Inferior parietal cortex (tissue), 1 donor: Measurements from ENCODE around the gene MYOZ1.
"Not testable (repeated sequence)": the region's sequence is repeated elsewhere in the genome, so short reads cannot be mapped to it uniquely, and the experiment has no call there.

Experiments
- DNase-seq: peaks from one replicate; pipeline ENCODE4 v3.0.0-alpha.2; 2016; ENCODE audit errors: extremely low spot score

Gene MYOZ1, protein sequence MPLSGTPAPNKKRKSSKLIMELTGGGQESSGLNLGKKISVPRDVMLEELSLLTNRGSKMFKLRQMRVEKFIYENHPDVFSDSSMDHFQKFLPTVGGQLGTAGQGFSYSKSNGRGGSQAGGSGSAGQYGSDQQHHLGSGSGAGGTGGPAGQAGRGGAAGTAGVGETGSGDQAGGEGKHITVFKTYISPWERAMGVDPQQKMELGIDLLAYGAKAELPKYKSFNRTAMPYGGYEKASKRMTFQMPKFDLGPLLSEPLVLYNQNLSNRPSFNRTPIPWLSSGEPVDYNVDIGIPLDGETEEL

DNA sequence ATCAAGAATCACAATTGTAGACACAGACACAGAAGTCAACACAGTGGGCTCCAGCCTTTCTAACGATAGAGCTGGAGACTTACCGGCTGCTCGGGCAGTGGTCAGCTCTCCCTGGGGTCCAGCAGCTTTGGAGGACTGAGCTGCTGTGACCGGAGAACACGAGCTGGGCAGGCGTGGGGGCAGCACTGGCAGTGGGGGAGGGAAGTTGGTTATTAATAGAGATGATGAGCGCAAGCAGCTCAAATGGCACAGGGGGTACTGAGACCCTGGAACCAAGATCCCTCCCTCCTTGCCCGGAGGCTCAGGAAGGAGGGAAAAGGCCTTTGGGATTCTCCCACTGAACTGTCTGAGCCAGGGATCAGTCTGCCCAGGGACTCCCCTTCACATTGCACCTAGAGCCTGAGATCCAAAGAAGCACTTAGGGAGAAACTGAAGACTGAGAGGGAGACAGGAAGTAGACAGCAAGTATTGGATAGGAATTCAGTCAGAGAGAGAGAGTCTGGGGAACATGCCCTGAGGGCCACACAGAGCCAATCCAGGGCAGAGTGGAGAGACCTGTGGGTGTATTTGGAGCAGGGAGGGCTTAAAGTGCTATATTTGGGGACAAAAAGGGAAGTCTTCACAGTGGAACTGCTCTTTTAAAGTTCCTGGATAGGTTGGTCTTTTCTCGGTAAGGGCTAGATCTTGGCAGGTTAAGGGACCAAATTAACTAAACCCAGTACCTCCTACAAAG is at the start of gene MYOZ1:
TSS of gene MYOZ1 (minus strand) at position 147 of the 733 bp plus-strand sequence. CDS start 1,457 bp downstream, outside the sequence.
- no peak for DNase-seq

DNA sequence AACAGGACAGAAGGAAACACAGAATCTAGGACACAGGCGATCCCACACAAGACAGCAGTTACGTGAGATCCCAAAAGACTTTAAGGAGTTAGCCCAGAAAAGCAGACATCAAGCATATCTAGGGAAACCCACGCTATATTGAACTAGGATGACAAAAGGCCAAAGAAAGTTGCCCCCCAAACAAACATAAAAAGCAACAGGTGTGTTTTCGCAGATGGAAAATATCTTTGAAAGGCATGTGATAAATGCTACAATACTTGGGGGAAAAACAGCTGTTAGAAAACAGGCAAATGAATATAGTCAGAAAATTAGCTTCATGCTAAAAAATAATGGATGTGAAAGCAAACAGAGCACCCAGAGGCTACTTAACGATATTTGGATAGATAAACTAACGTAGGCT is 49.5 kb upstream of the MYOZ1 start:
- not testable (repeated sequence) for DNase-seq

DNA sequence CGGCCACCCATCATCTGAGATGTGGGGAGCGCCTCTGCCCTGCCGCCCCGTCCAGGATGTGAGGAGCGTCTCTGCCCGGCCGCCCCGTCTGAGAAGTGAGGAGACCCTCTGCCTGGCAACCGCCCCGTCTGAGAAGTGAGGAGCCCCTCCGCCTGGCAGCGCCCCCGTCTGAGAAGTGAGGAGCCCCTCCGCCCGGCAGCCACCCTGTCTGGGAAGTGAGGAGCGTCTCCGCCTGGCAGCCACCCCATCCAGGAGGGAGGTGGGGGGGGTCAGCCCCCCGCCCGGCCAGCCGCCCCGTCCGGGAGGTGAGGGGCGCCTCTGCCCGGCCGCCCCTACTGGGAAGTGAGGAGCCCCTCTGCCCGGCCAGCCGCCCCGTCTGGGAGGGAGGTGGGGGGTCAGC is 48.3 kb upstream of the MYOZ1 start:
- DNase-seq = not testable (repeated sequence)

DNA sequence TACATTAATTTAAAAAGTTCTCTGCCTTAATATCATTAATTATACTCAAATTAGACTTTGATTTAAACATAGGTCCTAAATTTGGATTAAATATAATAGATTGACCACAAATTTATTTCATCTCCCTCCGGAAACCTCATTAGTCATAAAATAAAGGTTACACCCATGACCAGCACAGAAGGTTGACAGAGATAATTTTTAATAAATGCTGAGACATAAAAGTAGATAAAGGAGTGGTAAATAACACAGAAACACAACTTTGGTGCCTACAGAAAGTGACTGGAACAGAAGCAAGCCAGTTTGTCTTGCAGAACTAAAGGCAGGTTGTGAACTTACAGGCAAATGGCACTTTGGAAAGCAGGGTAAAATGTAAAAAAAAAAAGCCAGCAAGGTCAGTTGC is 46.4 kb upstream of the MYOZ1 start:
- not testable (repeated sequence) for DNase-seq

DNA sequence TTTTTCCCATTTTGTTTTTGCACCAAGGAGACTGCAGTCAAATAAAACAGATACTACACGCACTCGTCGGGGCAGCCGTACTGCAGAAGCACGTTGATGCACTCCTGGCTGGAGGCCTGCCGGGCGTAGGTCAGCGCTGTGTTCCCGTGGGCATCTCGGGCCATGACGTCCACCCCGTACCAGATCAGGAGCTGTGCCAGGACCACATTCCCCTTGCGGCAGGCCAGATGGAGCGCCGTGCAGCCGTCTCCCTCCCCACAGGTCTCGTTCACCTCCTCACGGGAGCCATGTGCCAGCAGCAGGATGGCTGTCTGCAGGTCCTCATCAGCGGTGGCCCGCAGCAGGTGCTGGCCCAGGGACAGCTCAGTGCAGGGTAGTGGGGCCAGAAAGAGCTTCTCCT is 33.3 kb upstream of the MYOZ1 start:
- DNase-seq = not testable (repeated sequence)

DNA sequence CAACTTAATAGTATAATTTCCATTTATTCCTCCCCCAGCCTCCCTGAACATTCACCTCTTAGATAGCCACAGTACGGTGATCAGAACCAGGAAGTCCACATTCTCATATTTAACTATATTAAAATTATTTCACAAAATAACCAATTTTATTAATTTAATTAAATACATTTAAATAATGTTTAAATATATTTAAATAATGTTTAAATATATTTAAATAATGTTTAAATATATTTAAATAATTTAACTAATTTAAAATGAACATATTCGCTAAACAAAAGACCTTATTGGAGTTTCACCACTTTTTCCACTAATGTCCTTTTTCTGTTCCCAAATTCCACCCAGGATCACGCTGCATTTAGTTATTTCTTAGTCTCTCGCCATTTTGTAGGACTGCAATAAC is 27.1 kb upstream of the MYOZ1 start:
- not testable (repeated sequence) for DNase-seq

DNA sequence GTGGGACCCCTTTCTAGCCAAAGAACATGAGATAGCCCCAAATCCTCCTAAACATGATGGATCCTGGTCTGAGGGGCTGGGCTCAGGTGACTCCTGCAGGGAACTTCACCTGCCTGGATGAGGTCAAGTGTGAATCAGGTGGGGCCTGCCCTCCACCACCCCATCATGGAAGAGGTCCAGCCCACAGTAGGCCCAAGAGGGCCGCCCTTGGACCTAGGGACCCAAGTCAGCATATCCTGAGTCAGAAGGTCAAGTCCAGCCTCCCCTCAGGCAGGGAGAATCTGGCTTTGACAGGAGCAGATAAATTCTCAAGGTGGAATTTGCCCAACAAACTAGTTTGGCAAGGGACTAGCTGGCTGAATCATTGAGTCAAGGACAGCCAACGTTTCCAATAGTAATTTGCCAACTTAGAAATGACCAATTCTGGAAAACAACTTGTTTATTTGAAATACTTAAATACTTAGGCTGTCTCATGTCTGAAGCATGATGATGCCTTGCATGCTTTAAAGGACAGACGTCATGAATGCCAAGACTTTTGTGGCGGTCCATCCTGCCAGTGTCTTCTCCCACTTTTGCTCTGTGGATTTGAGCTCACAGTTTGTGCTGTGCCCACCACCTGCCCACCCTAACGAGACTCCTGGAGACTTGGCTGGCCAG is 25.0 kb upstream of the MYOZ1 start:
- DNase-seq = not testable (repeated sequence)

DNA sequence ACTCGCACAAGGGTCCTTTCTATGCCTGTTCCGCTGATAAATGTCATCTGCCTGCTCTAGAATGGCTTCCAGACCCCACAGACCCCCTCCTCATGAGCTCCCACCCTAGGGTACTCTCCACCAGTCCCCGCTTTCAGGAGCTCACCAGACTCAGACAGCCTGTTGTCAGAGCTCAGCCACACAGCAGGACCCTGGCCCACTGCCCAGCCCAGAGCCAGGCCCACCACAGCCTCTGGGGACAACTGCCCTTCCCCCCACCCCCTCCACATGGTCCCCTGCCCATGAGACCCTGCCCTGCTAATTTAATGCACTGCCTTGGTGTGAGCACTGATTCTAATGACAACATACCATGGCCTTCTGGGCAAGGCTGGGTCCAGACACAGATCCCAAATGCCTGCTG is 24.3 kb upstream of the MYOZ1 start:
- DNase-seq = not testable (repeated sequence)

DNA sequence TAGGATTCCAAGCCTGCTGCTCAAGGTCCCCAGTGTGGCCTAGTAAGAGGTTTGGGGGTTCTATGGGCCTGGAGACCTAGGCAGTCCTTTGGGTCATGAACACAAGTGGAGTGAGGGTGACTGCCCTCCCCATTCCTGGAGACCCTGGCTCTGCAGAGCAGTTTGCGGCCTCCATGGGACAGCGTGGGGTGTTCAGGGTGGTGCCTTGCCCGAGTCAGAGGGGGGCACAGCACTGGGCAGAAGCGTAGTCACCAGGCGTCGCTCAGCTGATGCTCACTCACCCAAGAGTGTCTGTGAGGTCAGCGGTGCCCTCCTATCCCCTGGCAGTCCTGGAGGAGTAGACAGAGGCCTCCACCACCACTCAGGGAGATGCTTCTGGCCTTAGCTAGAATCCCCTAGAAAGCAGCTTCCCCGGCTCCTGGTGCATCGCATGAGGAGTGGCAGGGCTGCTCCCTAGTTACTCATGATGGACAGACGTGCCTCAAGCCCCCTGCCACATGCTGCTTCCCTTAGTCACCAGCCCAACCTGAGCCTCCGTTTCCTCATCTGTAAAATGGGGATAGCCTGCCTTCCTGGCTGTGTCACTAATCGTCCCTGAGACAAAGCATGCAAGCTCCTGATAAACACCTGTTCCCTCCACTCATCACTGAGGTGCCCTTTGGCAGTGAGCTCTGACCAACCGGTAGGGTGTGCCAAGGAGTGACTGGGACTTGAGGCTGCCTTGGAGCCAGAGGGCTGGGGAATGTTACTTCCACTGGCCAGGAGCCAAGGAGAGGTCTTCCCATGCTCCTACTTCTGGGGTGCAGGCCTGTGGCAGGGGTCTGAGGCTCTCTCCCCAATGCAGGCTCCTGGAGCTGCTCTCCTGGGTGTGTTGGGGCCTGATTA is 23.1 kb upstream of the MYOZ1 start:
- DNase-seq = not testable (repeated sequence)

DNA sequence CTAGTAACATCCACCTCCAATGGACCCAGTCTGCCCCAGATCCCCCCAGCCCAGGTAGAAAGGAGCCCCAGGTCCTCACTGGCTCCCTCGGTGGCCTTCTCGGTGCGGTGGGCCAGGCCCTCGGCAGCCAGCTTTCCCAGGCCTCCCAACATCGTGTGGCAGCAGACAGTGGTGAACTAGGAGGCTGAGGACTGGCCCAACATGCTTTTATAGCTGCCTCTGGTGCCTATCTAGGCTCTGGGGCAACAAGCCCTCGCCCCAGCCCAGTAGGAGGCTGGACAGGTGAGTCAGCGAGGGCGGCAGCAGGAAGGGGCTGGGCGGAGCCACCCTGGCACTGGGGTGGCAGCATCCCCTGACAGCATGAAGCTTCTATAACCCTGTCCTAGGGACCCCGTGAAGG is 22.3 kb upstream of the MYOZ1 start:
- not testable (repeated sequence) for DNase-seq

DNA sequence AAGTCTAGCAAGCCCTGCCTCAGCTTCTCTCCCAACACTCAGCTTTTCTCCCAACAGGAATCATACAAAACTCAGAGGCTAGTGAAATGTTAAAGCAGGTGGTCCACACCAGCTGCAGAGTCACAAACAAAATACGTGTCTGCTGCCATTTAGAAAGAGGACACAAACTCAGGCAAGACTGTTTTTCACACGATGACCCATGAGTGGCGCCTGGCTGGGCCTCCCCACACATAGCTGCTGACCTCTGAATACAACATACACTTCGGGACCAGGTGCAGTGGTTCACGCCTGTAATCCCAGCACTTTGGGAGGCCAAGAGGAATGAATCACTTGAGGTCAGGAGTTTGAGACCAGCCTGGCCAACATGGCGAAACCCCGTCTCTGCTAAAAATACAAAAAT is 21.4 kb upstream of the MYOZ1 start:
- DNase-seq = not testable (repeated sequence)

DNA sequence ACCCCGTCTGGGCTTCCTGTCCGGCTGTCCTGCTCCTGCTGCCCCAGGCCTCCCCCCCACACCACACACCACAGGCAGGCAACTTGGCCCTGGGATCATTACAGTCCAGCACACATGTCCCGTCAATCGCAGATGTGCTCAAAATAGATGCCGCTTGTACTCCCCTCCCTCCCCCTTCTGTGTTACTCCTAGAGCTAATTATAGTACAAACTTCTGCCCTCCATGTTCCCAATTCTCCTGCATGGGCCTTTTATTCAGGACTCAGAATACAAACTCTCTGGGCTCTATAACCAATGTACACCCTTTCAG is 14.7 kb upstream of the MYOZ1 start, which contains the start of gene SYNPO2L:
TSS of gene SYNPO2L (minus strand) at position 40 of the 309 bp plus-strand sequence. CDS start 107 bp downstream, outside the sequence.
- no peak for DNase-seq

DNA sequence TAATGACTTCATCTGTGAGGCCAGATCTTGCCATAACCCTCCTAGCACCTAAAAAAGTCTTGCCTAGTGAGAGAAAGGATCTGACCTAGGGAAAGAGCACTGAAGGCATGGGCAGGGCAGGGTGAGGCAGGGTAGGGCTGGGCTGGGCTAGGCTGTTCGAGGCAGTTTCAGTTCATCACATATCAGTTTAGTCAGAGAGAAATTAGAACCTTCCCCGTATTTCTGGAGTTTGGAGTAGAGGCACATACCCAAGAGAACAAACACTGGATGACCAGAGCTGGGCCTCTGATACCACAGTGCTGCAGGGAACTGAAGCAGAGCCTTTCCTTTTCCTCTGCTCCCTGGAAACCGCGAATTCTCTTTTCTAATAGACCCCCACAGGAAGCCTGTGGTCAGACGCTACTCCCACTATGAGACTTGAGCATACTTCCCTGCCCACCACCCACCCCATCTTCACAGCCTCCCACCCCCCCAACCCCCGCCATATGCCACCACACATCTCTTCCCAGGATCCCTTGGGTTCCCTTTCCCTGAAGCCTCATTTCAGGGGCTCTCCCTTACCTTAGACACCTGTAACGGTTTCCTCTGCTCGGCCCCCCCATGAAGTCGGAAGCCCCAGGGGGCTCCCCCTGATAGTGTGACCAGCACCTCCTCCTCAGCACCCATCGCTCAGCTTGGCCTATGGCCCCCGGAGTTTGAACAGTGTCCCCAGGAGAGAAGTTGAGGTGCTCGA is 14.1 kb upstream of the MYOZ1 start:
- DNase-seq = no peak

DNA sequence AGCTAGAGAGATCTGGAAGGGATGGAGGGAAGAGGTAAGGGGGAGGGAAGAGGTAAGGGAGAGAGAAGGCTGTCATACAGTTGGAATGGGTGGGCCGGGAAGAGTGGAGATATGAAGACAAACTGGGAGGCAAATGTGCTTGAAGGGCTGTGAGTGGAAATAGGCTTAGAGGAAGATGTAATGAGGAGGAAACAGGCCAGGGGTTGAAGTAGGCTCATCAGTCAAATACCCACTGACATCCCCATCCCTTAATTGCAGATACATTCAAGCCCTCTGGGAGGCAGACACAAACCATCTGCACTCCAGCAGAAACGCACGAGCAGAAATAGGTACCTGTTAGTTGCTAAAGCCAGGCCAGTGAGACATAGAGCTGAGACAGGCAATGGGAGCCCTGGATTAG is 12.4 kb upstream of the MYOZ1 start:
- DNase-seq = no peak

DNA sequence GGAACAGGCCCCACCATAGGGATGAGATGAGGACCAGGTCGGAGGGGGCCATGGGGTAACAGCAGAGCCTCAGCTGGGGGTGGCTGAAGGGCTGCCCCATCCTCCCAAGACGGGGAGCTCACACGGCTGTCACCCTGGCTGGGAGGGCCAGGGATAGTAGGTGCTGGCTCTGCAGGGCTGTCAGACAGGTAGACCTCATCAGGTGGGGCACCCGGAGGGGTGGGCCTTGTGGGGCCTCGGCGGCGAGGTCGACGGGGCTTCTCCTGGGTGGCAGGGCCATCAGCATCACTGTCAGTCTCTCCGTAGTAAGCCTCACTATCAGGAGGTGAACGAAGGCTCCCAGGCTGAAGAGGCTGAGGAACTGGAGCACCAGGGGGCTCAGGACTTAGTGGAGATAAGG is 11.9 kb upstream of the MYOZ1 start:
- DNase-seq = no peak

DNA sequence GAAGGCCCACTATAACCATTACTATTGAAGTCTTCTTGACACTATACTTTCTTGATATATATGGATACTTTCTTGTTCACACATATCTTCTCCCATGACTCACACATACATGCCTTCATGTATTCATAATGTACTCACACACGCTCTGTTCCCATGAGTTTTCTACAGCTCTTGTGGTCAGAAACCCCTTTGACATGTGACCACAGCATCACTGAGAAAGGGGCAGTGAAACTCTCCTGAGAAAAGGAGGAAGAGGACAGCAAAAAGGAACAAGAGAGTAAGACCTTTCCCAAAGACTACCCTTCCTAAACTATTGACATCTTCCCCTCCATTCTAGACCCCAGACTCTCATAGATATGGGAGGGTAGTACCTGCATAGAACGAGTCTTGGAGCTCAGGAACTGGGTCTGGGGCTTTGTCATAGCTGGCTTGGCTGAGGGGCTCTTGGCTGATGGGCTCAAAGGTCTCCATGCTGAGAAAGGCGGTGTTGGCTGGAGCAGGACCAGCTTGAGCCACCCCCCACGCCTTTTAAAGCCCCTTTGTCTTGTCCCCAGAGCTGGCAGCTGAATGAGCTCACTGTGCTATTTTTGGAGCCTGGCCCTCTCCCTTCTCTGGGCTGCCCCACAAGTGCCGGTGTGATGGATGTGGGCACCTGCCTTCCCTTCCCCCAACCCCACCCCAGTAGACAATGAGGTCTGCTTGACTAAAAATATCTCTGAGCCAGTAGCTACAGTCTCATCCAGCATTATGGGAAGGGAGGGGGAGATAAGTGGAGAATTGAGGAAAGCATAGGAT is 9.5 kb upstream of the MYOZ1 start:
- no peak for DNase-seq

DNA sequence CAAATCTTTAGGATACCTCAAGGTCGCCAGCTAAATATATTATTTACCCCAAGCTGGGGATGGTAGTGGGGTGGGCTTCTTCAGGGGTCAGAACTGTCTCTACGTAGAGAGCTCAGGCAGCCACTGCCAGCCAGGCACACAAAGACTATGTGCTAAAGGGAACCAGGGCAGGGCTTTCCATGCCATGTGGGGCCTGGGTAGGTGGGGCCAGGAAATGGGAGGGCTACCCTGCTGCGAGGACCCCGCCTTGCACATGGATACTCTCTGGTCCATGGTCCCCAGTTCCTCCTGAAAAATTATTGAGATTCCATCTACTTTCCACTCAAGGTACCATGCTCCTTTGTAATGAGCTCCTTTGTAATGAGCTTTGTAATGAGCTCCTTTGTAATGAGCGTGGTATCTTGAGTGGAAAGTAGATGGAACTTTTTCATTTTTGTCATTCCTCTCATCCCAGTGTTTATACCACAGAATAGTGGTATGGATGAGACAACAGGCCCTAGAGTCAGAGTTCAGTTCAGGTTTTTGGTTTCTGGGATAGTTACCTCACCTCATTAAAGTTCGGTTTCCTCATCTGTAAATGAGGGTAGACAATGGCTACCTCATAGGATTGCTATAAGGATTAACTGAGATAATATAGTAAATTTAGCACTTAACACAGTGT is 8.7 kb upstream of the MYOZ1 start:
- no peak for DNase-seq

DNA sequence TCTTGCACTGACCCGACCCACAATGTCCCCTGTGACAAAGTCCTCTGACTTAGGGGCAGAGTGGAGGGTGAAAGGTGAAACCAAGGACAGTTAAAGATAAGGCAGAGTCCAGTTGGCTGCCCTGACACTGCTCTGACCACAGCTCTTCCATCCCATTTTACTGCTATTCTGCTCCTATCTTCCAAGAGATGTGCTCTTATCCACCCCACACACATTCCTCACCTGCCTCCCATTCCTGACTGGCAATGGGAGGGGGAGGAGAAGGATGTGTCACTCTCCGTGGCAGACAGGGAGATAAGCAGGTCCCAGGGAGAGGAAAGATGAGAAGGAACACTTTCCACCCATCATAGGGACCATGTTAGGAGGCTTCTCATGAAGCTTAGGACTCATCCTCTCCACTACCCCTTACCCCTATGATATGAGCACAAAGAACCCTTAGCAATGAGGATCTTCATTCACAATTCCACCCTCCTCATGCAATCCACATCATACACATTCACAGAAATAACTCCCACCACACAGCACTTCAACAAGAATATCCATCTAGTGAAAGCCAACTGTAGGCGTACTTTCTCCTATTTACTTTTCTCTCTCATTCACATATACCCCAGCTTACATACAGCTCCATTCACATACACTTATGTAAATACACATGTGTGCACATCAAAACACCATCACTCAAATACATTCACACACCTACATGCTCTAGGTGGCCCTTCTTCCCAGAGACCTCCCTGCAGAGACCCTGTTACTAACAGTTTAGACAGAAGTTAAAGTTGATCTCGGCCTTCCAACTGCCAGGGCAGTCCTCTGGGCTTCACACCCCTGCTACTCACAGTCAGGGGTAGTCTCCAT is 7.9 kb upstream of the MYOZ1 start:
- DNase-seq = no peak
